NB4 (cell line): ENCODE measurements around the gene MMP23B.

ENCODE experiments used
- MYC ChIP-seq: IDR thresholded peaks from 2 replicates; pipeline ENCODE4 v1.6.1; 2011; ENCODE audit warnings: low read depth, low read length
- POLR2A ChIP-seq: IDR thresholded peaks from 2 replicates; pipeline ENCODE4 v1.6.1; 2011; ENCODE audit warnings: mild to moderate bottlenecking; ENCODE audit not compliant: insufficient read length; ENCODE audit errors: extremely low read depth
- TF ChIP-seq, protein P1 (sequence below): IDR thresholded peaks from one replicate; pipeline ENCODE4 v1.5.1; 2012; ENCODE audit warnings: low read depth, low read length
- TF ChIP-seq, protein P2 (sequence below): IDR thresholded peaks from 2 replicates; pipeline ENCODE4 v1.6.1; 2011; ENCODE audit warnings: low read depth, low read length

DNA sequence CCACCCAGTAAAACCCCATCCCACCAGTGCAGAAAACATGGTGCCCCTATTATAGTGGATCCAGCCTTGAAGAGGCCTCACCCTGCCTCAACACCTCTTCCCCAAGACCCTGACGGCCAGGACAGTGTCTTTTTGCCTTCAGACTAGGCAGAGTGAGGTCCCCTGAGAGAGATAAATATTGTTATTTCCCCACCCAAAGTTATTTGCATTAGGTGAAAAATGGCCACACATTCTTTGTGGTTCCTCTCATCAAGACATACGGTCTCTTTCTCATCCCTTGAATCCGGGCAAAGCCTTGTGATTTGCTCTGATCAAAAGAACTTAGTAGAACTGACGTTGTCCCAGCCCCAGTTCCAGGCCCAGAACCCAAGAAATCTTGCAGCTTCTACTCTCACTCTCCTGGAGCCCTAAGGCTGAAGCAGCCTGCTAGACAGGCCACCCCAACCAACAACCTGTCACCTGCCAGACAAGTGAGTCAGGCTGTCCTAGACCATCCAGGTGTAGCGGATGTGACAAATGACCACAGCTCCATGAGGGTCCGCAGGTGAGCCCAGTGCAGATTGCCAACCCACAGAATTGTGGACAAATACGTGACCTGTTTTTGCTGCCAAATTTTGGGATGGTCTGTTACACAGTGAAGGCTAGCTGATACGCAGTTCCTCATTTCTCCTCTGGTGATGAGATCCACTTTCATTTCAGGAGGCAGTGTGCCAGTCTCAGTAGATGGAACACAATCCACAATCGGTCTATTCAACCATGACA is 49.2 kb upstream of the MMP23B start:
- TF ChIP-seq, protein P1, sequence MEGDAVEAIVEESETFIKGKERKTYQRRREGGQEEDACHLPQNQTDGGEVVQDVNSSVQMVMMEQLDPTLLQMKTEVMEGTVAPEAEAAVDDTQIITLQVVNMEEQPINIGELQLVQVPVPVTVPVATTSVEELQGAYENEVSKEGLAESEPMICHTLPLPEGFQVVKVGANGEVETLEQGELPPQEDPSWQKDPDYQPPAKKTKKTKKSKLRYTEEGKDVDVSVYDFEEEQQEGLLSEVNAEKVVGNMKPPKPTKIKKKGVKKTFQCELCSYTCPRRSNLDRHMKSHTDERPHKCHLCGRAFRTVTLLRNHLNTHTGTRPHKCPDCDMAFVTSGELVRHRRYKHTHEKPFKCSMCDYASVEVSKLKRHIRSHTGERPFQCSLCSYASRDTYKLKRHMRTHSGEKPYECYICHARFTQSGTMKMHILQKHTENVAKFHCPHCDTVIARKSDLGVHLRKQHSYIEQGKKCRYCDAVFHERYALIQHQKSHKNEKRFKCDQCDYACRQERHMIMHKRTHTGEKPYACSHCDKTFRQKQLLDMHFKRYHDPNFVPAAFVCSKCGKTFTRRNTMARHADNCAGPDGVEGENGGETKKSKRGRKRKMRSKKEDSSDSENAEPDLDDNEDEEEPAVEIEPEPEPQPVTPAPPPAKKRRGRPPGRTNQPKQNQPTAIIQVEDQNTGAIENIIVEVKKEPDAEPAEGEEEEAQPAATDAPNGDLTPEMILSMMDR = no peak
- TF ChIP-seq, protein P2, sequence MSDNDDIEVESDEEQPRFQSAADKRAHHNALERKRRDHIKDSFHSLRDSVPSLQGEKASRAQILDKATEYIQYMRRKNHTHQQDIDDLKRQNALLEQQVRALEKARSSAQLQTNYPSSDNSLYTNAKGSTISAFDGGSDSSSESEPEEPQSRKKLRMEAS = no peak
- TF ChIP-seq POLR2A = no peak
- no peak for TF ChIP-seq MYC
